Loucy (cell line): ENCODE results near the gene HYLS1.
A peak's percentile ranks its signal among the peaks of the same experiment; 100 is the strongest.

Experiments used
- EZH2phosphoT487 ChIP-seq: fragments of 200-600 bp; IDR thresholded peaks from 2 replicates; pipeline ENCODE4 v1.6.1; 2018; ENCODE audit warnings: antibody characterized with exemption, mild to moderate bottlenecking, moderate library complexity, borderline replicate concordance
- TF ChIP-seq, protein P1 (sequence below): fragments of 200-600 bp; sonication (generic); conservative IDR thresholded peaks from 2 replicates; pipeline ENCODE4 v1.5.1; 2014; ENCODE audit warnings: mild to moderate bottlenecking, antibody characterized with exemption, low read length

DNA sequence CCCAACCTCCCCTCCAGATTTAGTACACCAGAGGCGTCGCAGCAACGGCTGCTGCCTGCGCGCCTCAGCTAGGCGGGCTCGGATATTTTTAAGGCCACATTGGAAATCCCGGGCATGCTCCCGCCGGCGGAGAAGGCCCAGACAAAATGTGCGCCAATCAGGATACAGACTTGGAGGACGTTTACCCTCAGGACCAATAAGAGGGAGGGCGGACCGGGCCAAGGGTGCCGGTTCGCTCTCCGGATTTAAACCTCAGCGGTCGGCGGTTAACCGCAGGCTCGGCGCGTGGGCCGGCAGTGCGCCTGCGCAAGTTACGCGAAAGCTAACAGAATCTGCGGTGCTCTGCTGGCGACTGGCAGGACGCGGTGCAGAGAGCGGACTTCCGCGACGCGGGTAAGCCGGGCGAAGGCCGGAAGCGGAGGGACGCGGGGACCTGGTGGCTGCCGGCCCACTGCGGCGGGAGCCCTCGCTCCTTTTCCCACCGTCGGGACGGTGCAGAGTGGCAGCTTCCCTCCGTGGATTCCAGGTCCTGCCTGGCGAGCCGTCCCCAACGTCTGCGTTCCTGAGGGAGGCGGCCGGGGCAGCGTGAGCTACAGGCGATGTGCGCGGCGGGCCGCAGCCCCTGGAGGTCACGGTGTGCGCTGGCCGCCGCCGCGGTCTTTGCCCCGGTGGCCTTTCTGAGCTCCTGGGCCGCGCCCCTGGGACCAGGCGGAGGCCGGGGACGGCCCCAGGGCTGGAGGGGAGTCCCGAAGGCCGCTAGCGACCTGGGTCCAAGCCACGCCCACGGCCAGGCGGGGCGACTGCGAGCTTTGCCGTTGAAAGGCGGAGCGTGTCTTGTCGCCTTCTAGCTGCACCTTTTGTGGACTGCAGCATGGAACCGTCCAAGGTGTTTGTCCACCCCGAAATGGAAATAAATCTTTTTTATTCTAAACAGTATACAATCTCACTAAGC is at the start of gene HYLS1:
- TF ChIP-seq, protein P1, sequence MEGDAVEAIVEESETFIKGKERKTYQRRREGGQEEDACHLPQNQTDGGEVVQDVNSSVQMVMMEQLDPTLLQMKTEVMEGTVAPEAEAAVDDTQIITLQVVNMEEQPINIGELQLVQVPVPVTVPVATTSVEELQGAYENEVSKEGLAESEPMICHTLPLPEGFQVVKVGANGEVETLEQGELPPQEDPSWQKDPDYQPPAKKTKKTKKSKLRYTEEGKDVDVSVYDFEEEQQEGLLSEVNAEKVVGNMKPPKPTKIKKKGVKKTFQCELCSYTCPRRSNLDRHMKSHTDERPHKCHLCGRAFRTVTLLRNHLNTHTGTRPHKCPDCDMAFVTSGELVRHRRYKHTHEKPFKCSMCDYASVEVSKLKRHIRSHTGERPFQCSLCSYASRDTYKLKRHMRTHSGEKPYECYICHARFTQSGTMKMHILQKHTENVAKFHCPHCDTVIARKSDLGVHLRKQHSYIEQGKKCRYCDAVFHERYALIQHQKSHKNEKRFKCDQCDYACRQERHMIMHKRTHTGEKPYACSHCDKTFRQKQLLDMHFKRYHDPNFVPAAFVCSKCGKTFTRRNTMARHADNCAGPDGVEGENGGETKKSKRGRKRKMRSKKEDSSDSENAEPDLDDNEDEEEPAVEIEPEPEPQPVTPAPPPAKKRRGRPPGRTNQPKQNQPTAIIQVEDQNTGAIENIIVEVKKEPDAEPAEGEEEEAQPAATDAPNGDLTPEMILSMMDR = peak; percentile 35
- no peak for TF ChIP-seq EZH2phosphoT487
